ENCODE measurements around the gene PNLDC1.

The PNLDC1 gene

DNA sequence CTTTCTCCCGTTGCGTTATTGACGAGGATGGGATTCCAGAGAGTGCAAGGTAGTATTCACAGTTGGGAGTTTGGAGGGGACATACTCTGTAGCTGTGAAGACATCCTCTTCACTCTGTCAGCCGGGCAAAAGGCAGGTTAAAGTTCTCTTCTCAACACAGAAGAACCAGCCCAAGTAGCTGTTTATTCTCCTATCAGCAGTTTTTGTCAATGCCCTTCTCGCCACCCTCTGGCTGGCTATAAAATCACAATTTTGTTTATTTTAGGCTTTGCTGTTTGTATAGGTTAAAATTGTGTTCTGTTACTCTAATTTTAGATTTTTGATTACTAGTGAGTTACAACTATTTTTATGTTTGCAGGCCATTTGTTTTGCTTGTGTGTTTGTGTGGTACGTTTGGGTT lies 52.8 kb downstream of the PNLDC1 start:
- DNase-seq, result no peak

DNA sequence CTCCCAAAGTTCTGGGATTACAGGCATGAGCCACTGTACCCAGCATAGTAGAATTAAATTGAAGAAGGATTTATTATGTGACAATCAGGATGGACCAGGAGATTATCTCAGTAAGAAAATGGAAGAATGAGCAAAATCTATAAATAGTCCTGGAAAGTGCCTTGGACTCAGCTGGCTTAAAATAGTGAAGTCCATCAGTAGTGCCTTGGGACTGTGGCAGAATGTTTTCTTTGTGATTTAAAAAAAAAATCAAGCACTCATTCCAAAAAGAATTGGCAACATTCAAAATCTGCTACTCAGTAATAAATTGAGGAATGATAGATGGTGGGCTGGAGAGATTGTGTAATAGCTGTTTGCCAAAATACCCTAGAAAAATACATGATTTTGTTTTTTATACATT lies 53.7 kb downstream of the PNLDC1 start:
- DNase-seq, result no peak

- no peak for DNase-seq
Observed at GRCh38 chr6:159854959-159855358, 54.9 kb downstream of the PNLDC1 start.

DNA sequence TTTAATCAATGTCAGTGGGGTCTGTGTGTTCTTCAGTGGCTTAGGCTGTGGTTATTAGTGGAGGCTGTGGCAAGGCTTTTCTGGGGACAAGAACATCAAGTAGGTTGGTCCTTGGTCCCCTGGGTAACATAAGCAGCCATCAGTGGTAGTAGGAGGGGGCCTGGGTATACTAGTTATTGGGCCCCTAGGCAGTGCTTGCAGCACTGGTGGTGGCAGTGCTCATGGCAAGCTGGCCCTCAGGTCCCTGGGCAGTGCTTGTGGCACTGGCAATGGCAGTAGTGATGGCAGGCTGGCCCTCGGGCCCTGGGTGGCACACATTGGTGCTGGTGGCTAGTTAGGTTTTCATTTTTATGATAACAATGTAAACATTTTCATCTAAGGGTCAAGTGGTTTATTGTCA lies 58.2 kb downstream of the PNLDC1 start:
- no peak for DNase-seq

DNA sequence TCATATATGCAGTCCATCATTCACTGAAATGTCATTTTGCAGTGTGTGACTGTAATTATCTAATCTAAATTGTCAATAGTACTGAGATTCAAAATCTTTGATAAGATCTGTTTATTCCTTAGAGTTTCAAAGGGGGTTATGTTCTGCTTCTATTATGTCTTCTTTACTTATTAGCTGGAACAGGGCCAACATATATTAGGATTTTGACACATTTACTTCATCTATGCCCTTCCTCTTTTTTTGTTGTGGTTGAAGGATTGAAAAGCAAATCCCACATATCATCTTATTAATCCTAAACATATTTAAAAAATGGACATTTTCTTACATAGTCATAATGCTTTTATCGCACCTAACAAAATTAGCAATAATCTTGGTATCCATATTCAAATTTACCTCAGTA lies 60.4 kb downstream of the PNLDC1 start:
- no peak for DNase-seq

- DNase-seq, result no peak
Observed at GRCh38 chr6:159862103-159862502, 62.0 kb downstream of the PNLDC1 start.

DNA sequence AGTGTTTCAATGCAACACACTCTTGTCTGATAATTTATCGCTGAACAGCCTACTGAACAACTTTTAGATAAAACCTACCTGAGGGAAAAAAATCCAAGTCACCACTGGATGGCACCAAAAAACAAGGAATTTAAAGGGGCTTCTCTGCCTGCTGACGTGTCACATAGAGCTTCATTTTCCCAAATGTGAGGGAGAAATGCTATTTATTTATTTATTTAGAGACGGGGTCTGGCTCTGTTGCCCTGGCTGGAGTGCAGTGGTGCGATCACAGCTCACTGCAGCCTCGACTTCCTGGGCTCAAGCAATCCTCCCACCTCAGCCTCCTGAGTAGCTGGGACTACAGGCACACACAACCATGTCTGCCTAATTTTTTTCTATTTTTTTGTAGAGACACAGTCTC lies 63.3 kb downstream of the PNLDC1 start:
- DNase-seq, result peak; percentile 4 to 39

DNA sequence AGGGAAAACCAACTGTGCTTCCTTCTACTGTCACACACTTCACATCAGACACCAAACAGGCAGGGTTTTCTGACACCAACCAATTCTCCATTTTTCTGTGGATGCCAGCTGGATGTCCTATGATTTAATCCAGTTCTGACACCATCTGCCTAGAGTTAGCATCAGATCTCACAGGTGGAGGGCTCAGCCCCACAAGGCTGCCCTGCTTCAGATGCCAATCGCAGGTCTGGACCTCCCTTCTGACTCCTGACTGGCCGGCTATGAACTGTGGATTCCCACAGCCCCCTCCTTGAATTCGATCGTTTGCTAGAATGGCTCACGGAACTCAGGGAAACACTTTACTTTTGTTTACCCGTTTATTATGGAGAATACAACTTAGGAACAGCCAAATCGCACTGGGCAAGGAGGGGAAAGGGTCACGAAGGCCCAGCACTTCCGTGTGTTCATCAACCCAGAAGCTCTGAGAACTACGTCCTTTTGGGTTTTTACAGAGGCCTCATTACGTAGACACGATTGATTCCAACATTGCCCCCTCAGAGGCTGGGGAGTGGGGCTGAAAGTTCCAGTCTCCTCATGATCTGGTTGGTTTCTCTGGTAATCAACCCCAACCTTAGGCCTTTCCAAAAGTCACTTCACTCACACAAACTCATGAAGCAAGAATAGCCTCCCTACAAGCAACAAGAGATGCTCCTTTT lies 65.3 kb downstream of the PNLDC1 start:
- DNase-seq, result no peak

- no peak for DNase-seq
Observed at GRCh38 chr6:159866286-159867247, 66.5 kb downstream of the PNLDC1 start.
